Renal cortex interstitium (tissue), 3 donors: ENCODE results near the gene DCLRE1B. TPM values are rescaled to one million over a fixed set of nuclear protein-coding genes. Genes with fewer than 3 reads are reported as not detected.

Experiments used
- polyA plus RNA-seq, 3 donors: library from polyadenylated mRNA; unstranded; fragments of 120-200 nt; gene quantifications; one replicate each; pipeline ENCODE4 v1.2.1, GENCODE V29; 2013; ENCODE audit not compliant: insufficient read length in 3 of 3

The DCLRE1B gene
- polyA plus RNA-seq, 3 donors: 9.0 to 13.2 (median 11.3) TPM

Other genes with a start within 250 kb of the DCLRE1B start
- gene PHTF1, start 145.8 kb upstream of the DCLRE1B start, polyA plus RNA-seq: 10 to 100 TPM; 22.8 to 27.1 (median 24.0) TPM
- 10 to 100 TPM; 25.4 to 28.1 (median 26.4) TPM for gene RSBN1, start 92.8 kb upstream of the DCLRE1B start, polyA plus RNA-seq
- under 1 TPM; 0.23 to 0.42 (median 0.25) TPM for gene PTPN22, start 33.6 kb upstream of the DCLRE1B start, polyA plus RNA-seq
- 1 to 10 TPM in 1 of 3 donors, under 1 TPM in 2; 0.47 to 1.2 (median 0.68) TPM for gene BCL2L15, start 17.7 kb upstream of the DCLRE1B start, polyA plus RNA-seq
- 10 to 100 TPM; 26.7 to 46.2 (median 31.1) TPM for gene AP4B1, start 527 bp upstream of the DCLRE1B start, polyA plus RNA-seq
- gene HIPK1, start 24.0 kb downstream of the DCLRE1B start, polyA plus RNA-seq: 10 to 100 TPM; 40.3 to 43.9 (median 41.4) TPM
- 100 to 1,000 TPM; 130 to 168 (median 133) TPM for gene OLFML3, start 74.1 kb downstream of the DCLRE1B start, polyA plus RNA-seq
- gene SYT6, start 248.5 kb downstream of the DCLRE1B start, polyA plus RNA-seq: 1 to 10 TPM; 1.2 to 1.5 (median 1.4) TPM